ENCODE results near the gene NT5C1A. TPM values are rescaled to one million over a fixed set of nuclear protein-coding genes. Genes with fewer than 3 reads are reported as not detected.

NT5C1A gene
- total RNA-seq (2.1 and 5.1 TPM in 2 replicates), polyA plus RNA-seq (1.0 and 1.8 TPM in 2 replicates)

GRCh38 chr1:39671793-39672550 is at the start of gene NT5C1A:
NT5C1A (minus strand) TSS chr1:39672107; CDS start chr1:39672038, 69 bp downstream.
- no peaks in the 10 kb centered on the region for H3K9me2 ChIP-seq (replicated peaks; ENCODE audit: insufficient read depth)
- no peaks in the 10 kb centered on the region for H3K79me2 ChIP-seq
- TF ChIP-seq EZH2phosphoT487 (IDR thresholded peaks at IDR 0.05; ENCODE audit: low read depth, severe bottlenecking, unreplicated experiment) (no peak), CTCF (IDR thresholded peaks at IDR 0.05; ENCODE audit: poor library complexity) (no peak), EZH2 (IDR thresholded peaks at IDR 0.05; ENCODE audit: borderline replicate concordance) (no peak)
- WGBS (ENCODE audit: low lambda C conversion rate, missing lambda C conversion rate) = 8% methylated on average over 32 of the region's 55 CpGs
- H2AFZ ChIP-seq = peak within 1 kb of the TSS; percentile 68
- peaks cover 6% of the 10 kb centered on the region for H3K4me1 ChIP-seq (ENCODE audit: insufficient read depth)
- peak within 1 kb of the TSS; percentile 75 for H3K4me3 ChIP-seq
- no peaks in the 10 kb centered on the region for H3K9me3 ChIP-seq (ENCODE audit: low read depth)
- no peak within 1 kb of the TSS for H3K27ac ChIP-seq
- H3K36me3 ChIP-seq (replicated peaks; ENCODE audit: insufficient read depth, low read depth) = no peaks in the 10 kb centered on the region
- no peaks in the 10 kb centered on the region for H4K20me1 ChIP-seq (ENCODE audit: insufficient read depth, poor library complexity, severe bottlenecking)
- peaks cover 69% of the 10 kb centered on the region for H3K27me3 ChIP-seq
- peak within 1 kb of the TSS; percentile 99 for H3K4me2 ChIP-seq
- peak; percentile 49 for DNase-seq (ENCODE audit: low spot score)

GRCh38 chr1:39721664-39722063 is 49.8 kb upstream of the NT5C1A start:
- H3K4me2 ChIP-seq = no peak overlapping the region
- TF ChIP-seq CTCF (IDR thresholded peaks at IDR 0.05; ENCODE audit: poor library complexity) (no peak), EZH2 (IDR thresholded peaks at IDR 0.05; ENCODE audit: borderline replicate concordance) (no peak), EZH2phosphoT487 (IDR thresholded peaks at IDR 0.05; ENCODE audit: low read depth, severe bottlenecking, unreplicated experiment) (no peak)
- no peak overlapping the region for H3K4me3 ChIP-seq
- no peak overlapping the region for H3K27ac ChIP-seq
- H3K4me1 ChIP-seq (ENCODE audit: insufficient read depth) = no peaks in the 10 kb centered on the region
- H3K27me3 ChIP-seq = peaks cover 57% of the 10 kb centered on the region
- no peak for DNase-seq (ENCODE audit: low spot score)
- no peak overlapping the region for H2AFZ ChIP-seq
- no peaks in the 10 kb centered on the region for H3K36me3 ChIP-seq (replicated peaks; ENCODE audit: insufficient read depth, low read depth)
- no peaks in the 10 kb centered on the region for H3K9me2 ChIP-seq (replicated peaks; ENCODE audit: insufficient read depth)
- H3K9me3 ChIP-seq (ENCODE audit: low read depth) = no peaks in the 10 kb centered on the region
- no peaks in the 10 kb centered on the region for H3K79me2 ChIP-seq
- no peaks in the 10 kb centered on the region for H4K20me1 ChIP-seq (ENCODE audit: insufficient read depth, poor library complexity, severe bottlenecking)

- Histone ChIP-seq H3K4me2 (no peak overlapping the region), H3K4me1 (ENCODE audit: insufficient read depth) (no peaks in the 10 kb centered on the region), H3K79me2 (no peaks in the 10 kb centered on the region), H3K9me3 (ENCODE audit: low read depth) (no peaks in the 10 kb centered on the region), H3K36me3 (replicated peaks; ENCODE audit: insufficient read depth, low read depth) (no peaks in the 10 kb centered on the region), H4K20me1 (ENCODE audit: insufficient read depth, poor library complexity, severe bottlenecking) (no peaks in the 10 kb centered on the region), H3K4me3 (no peak overlapping the region), H3K9me2 (replicated peaks; ENCODE audit: insufficient read depth) (no peaks in the 10 kb centered on the region), H3K27ac (no peak overlapping the region), H2AFZ (no peak overlapping the region), H3K27me3 (peaks cover 53% of the 10 kb centered on the region)
- WGBS (ENCODE audit: low lambda C conversion rate, missing lambda C conversion rate) = 45% methylated on average over 7 of the region's 7 CpGs
- peak; percentile 77 for DNase-seq (ENCODE audit: low spot score)
- TF ChIP-seq CTCF (IDR thresholded peaks at IDR 0.05; ENCODE audit: poor library complexity) (peak; percentile 71), EZH2phosphoT487 (IDR thresholded peaks at IDR 0.05; ENCODE audit: low read depth, severe bottlenecking, unreplicated experiment) (no peak), EZH2 (IDR thresholded peaks at IDR 0.05; ENCODE audit: borderline replicate concordance) (no peak)
Measured at GRCh38 chr1:39720094-39720999, 48.4 kb upstream of the NT5C1A start.

All from hepatocyte (in vitro differentiated cells).